ENCODE results near the gene DOCK1.

Gene DOCK1

GRCh38 chr10:127135844-127136577 lies 230.8 kb downstream of the DOCK1 start:
- no peak for TF ChIP-seq CTCF (conservative IDR thresholded peaks at IDR 0.05; ENCODE audit: low read depth, low read length)
- H3K4me3 ChIP-seq (ENCODE audit: low read length): no peak overlapping the region
- no peak for DNase-seq (ENCODE audit: low read depth)

GRCh38 chr10:127137391-127137790 lies 232.2 kb downstream of the DOCK1 start:
- TF ChIP-seq CTCF (conservative IDR thresholded peaks at IDR 0.05; ENCODE audit: low read depth, low read length): no peak
- H3K4me3 ChIP-seq (ENCODE audit: low read length): no peak overlapping the region
- DNase-seq (ENCODE audit: low read depth): no peak

GRCh38 chr10:127142136-127142535 lies 236.9 kb downstream of the DOCK1 start:
- DNase-seq (ENCODE audit: low read depth): no peak
- H3K4me3 ChIP-seq (ENCODE audit: low read length): no peak overlapping the region

GRCh38 chr10:127142856-127143255 lies 237.6 kb downstream of the DOCK1 start:
- H3K4me3 ChIP-seq (ENCODE audit: low read length): no peak overlapping the region
- DNase-seq (ENCODE audit: low read depth): no peak
- no peak for TF ChIP-seq CTCF (conservative IDR thresholded peaks at IDR 0.05; ENCODE audit: low read depth, low read length)

More at GRCh38 chr10:127142136-127142535, 236.9 kb downstream of the DOCK1 start:
- TF ChIP-seq CTCF (conservative IDR thresholded peaks at IDR 0.05; ENCODE audit: low read depth, low read length): no peak

GRCh38 chr10:127145173-127145572 lies 239.9 kb downstream of the DOCK1 start:
- DNase-seq (ENCODE audit: low read depth): no peak
- no peak for TF ChIP-seq CTCF (conservative IDR thresholded peaks at IDR 0.05; ENCODE audit: low read depth, low read length)
- no peak overlapping the region for H3K4me3 ChIP-seq (ENCODE audit: low read length)

- DNase-seq (ENCODE audit: low read depth): no peak
- no peak overlapping the region for H3K4me3 ChIP-seq (ENCODE audit: low read length)
- TF ChIP-seq CTCF (conservative IDR thresholded peaks at IDR 0.05; ENCODE audit: low read depth, low read length): no peak
Observed at GRCh38 chr10:127146661-127147060, 241.4 kb downstream of the DOCK1 start.

Measured in retinal pigment epithelial cell (primary cell).